K562 (cell line): ENCODE measurements around the gene IGF1R. TPM values are rescaled to one million over a fixed set of nuclear protein-coding genes. Genes with fewer than 3 reads are reported as not detected.

ENCODE experiments used
- ATAC-seq: fragments of 200-7000 bp; cut with Tn5 transposase; 3 replicates; pipeline ENCODE4 v1.9.1; 2020; ENCODE audit warnings: moderate library complexity
- BruUV-seq: library from RNA; stranded (reverse); fragments of 400-500 nt; replicated peaks from 2 replicates; lab custom pipeline; 2021; lab: Mats Ljungman, UMichigan
- CTCF ChIA-PET: fragments of 300-600 bp; formaldehyde crosslinking; extraction: SDS; loops from one replicate; lab custom pipeline; 2021; ENCODE audit warnings: low intra/inter-chr PET ratio; lab: Yijun Ruan, JAX
- POLR2A ChIA-PET: fragments of 300-600, 350-650 bp; sonication (Branson Sonifier 250); formaldehyde crosslinking; extraction: SDS; loops from one replicate; lab custom pipeline; 2021; ENCODE audit warnings: antibody characterized with exemption, inconsistent platforms; lab: Yijun Ruan, JAX
- DNase-seq, 4 experiments: peaks; one replicate each; pipeline versions ENCODE4 v3.0.0 to v3.0.0-alpha.2; 2011 to 2018; ENCODE audit warnings: low spot score in 3 of 4, mixed read lengths in 3 of 4; ENCODE audit errors: extremely low read depth in 1 of 4
- FAIRE-seq: peaks from 2 replicates; lab custom pipeline; 2011; peaks lifted over from hg19 to GRCh38; lab: Jason Lieb, UNC
- H2AFZ ChIP-seq: 2 replicates; pipeline ENCODE4 v1.6.0; 2011; ENCODE audit warnings: low read depth, low read length, control low read depth, inconsistent platforms
- H3K27ac ChIP-seq: fragments of 200-600 bp; 3 replicates; pipeline ENCODE4 v1.8.0; 2011; ENCODE audit warnings: low read depth, mild to moderate bottlenecking, control low read depth, inconsistent platforms, low read length, moderate library complexity, mixed read lengths; ENCODE audit errors: extremely low read depth
- H3K27me3 ChIP-seq, 2 experiments: fragments of 300-600 bp in 1 of 2; 2 replicates in 1 of 2; 3 replicates in 1 of 2; pipeline versions ENCODE4 v1.6.0 to v1.8.0; 2011; ENCODE audit warnings: inconsistent platforms in 2 of 2, low read length in 2 of 2, mild to moderate bottlenecking in 1 of 2, mixed read lengths in 1 of 2, moderate library complexity in 1 of 2; ENCODE audit not compliant: control insufficient read depth in 2 of 2, insufficient read depth in 2 of 2
- H3K36me3 ChIP-seq: fragments of 300-600 bp; 3 replicates; pipeline ENCODE4 v1.8.0; 2011; ENCODE audit warnings: mild to moderate bottlenecking, low read length, inconsistent platforms; ENCODE audit not compliant: control insufficient read depth, insufficient read depth
- H3K4me1 ChIP-seq, 2 experiments: fragments of 200-600 bp in 1 of 2; replicated peaks in 1 of 2; 2 replicates in 1 of 2; 3 replicates in 1 of 2; pipeline versions ENCODE4 v1.5.1 to v1.8.0; 2011; ENCODE audit warnings: inconsistent platforms in 2 of 2, low read length in 2 of 2, mild to moderate bottlenecking in 1 of 2, mixed read lengths in 1 of 2, moderate library complexity in 1 of 2; ENCODE audit not compliant: control insufficient read depth in 2 of 2, insufficient read depth in 2 of 2
- H3K4me2 ChIP-seq: 2 replicates; pipeline ENCODE4 v1.6.1; 2011; ENCODE audit warnings: low read length, control low read depth, inconsistent platforms, mixed read lengths; ENCODE audit not compliant: insufficient read depth
- H3K4me3 ChIP-seq: fragments of 200-600 bp; sonication (generic), shearing (Covaris generic); 2 replicates; pipeline ENCODE4 v1.5.1; 2016; ENCODE audit warnings: control low read depth, inconsistent platforms
- H3K79me2 ChIP-seq: fragments of 200-600 bp; 3 replicates; pipeline ENCODE4 v1.8.0; 2011; ENCODE audit warnings: low read length, inconsistent platforms; ENCODE audit not compliant: control insufficient read depth, insufficient read depth
- H3K9ac ChIP-seq, 2 experiments: 2 replicates each; pipeline versions ENCODE4 v1.6.0 to v1.6.1; 2011; ENCODE audit warnings: low read depth in 2 of 2, low read length in 2 of 2, control low read depth in 1 of 2, inconsistent platforms in 1 of 2, mild to moderate bottlenecking in 1 of 2, mixed read lengths in 1 of 2; ENCODE audit not compliant: insufficient read depth in 1 of 2
- H3K9me1 ChIP-seq: one replicate; pipeline ENCODE4 v1.6.0; 2011; ENCODE audit warnings: inconsistent platforms, mild to moderate bottlenecking, low read length, moderate library complexity; ENCODE audit not compliant: control insufficient read depth, insufficient read depth
- H3K9me3 ChIP-seq: replicated peaks from 2 replicates; pipeline ENCODE4 v1.5.1; 2011; ENCODE audit warnings: low read depth, low read length, inconsistent platforms; ENCODE audit not compliant: control insufficient read depth, insufficient read depth
- H4K20me1 ChIP-seq: replicated peaks from 2 replicates; pipeline ENCODE4 v1.6.1; 2011; ENCODE audit warnings: low read length, inconsistent platforms, mixed read lengths; ENCODE audit not compliant: control insufficient read depth, insufficient read depth
- BRF1 ChIP-seq: IDR thresholded peaks from 3 replicates; pipeline ENCODE4 v1.6.1; 2011; ENCODE audit warnings: borderline replicate concordance, mild to moderate bottlenecking; ENCODE audit not compliant: insufficient read length; ENCODE audit errors: extremely low read depth
- CREB1 ChIP-seq, 2 experiments: sonication (generic) in 1 of 2; formaldehyde crosslinking in 1 of 2; IDR thresholded peaks; 2 replicates each; pipeline versions ENCODE4 v1.6.1 to v1.8.0; 2012 to 2022; ENCODE audit warnings: inconsistent platforms in 1 of 2, mild to moderate bottlenecking in 1 of 2, missing genetic modification reagents in 1 of 2, moderate library complexity in 1 of 2
- GMEB1 ChIP-seq: fragments of 250-450 bp; sonication (Bioruptor Pico); IDR thresholded peaks from 2 replicates; pipeline ENCODE4 v1.4.0; 2020; ENCODE audit warnings: mild to moderate bottlenecking
- ILK ChIP-seq: fragments of 450-650 bp; IDR thresholded peaks from 2 replicates; pipeline ENCODE4 v1.6.1; 2016; ENCODE audit warnings: missing genetic modification characterization, low read depth, mild to moderate bottlenecking, missing compliant biosample characterization, moderate library complexity, borderline replicate concordance
- NFRKB ChIP-seq: fragments of 450-650 bp; IDR thresholded peaks from 2 replicates; pipeline ENCODE4 v1.6.1; 2016; ENCODE audit warnings: low read depth
- NR2F6 ChIP-seq: fragments of 450-650 bp; formaldehyde crosslinking; IDR thresholded peaks from 2 replicates; pipeline ENCODE4 v1.4.0; 2020; ENCODE audit warnings: mild to moderate bottlenecking
- NR3C1 ChIP-seq: sonication (generic); formaldehyde crosslinking; IDR thresholded peaks from 2 replicates; pipeline ENCODE4 v1.8.1; 2022; ENCODE audit warnings: missing genetic modification reagents
- PYGO2 ChIP-seq: fragments of 450-650 bp; IDR thresholded peaks from 2 replicates; pipeline ENCODE4 v1.6.1; 2016; ENCODE audit warnings: mild to moderate bottlenecking, missing genetic modification characterization, moderate library complexity, missing compliant biosample characterization
- ZFPM2 ChIP-seq: fragments of 250-450 bp; sonication (Bioruptor Pico); IDR thresholded peaks from 2 replicates; pipeline ENCODE4 v1.5.1; 2022; ENCODE audit warnings: mild to moderate bottlenecking
- WGBS: fragments of 100-300 bp; shearing (Covaris generic); methylation state at CpG from one replicate; pipeline ENCODE4 v1.1.6; 2016; ENCODE audit warnings: low coverage, mixed read lengths; ENCODE audit not compliant: insufficient coverage; ENCODE audit errors: missing lambda C conversion rate; 5-methylcytosine and 5-hydroxymethylcytosine counted together
- in situ Hi-C: fragments of 300-500 bp; cut with MboI; formaldehyde crosslinking; loops from 4 replicates; pipeline ENCODE4 v1.15.0; 2018; ENCODE audit warnings: inconsistent platforms, mixed read lengths
- intact Hi-C: fragments of 100-400 bp; cut with micrococcal nuclease; formaldehyde crosslinking; loops from 2 replicates; pipeline ENCODE4 v1.14.2; 2022
- polyA plus RNA-seq, 8 experiments: library from polyadenylated mRNA; depleted of rRNA in 4 of 8; stranded (reverse) in 5 of 8; unstranded in 3 of 8; fragments of >200 nt; fragmentation: Nextera tagmentation in 2 of 8; fragmentation: Illumina TruSeq in 1 of 8; extraction: Ambion mirVana in 2 of 8; extraction: Trizol in 1 of 8; gene quantifications; 2 replicates each; pipeline versions ENCODE4 v1.2.1 to v1.2.3, GENCODE V29; 2011 to 2014; ENCODE audit warnings: inconsistent platforms in 1 of 8, missing spikeins in 1 of 8
- total RNA-seq, 7 experiments: library from RNA; depleted of rRNA in 6 of 7; stranded (reverse); fragments of >200 nt in 6 of 7; fragmentation: Illumina TruSeq in 2 of 7; extraction: Trizol in 2 of 7; gene quantifications; 2 replicates each; pipeline versions ENCODE4 v1.2.1 to v1.2.3, GENCODE V29; 2011 to 2021; ENCODE audit warnings: low replicate concordance in 1 of 7
- TF ChIP-seq, protein P1 (sequence below): sonication (generic); formaldehyde crosslinking; IDR thresholded peaks from 2 replicates; pipeline ENCODE4 v1.9.0; 2022; ENCODE audit warnings: mild to moderate bottlenecking, missing genetic modification reagents
- TF ChIP-seq, protein P2 (sequence below), 2 experiments: fragments of 450-650 bp in 1 of 2; sonication (generic) in 1 of 2; formaldehyde crosslinking in 1 of 2; IDR thresholded peaks in 1 of 2; conservative IDR thresholded peaks in 1 of 2; 2 replicates each; pipeline versions ENCODE4 v1.6.1 to v1.8.1; 2016 to 2023; ENCODE audit warnings: mild to moderate bottlenecking in 2 of 2, moderate library complexity in 2 of 2, inconsistent platforms in 1 of 2, missing genetic modification reagents in 1 of 2
- TF ChIP-seq, protein P3 (sequence below): fragments of 150-350 bp; IDR thresholded peaks from 2 replicates; pipeline ENCODE4 v1.6.1; 2014; ENCODE audit warnings: low read depth, mild to moderate bottlenecking, low read length, borderline replicate concordance
- TF ChIP-seq, protein P4 (sequence below): sonication (generic); formaldehyde crosslinking; IDR thresholded peaks from 2 replicates; pipeline ENCODE4 v1.8.1; 2022; ENCODE audit warnings: missing genetic modification reagents

Gene IGF1R
- total and polyA plus RNA-seq, 9 of the 15 experiments (the other 6 are each of a cell fraction or from before 2014, with no cell fraction given), result 0.35 to 8.0 (median 1.6) TPM

- no peak for DNase-seq
- no peak for FAIRE-seq
- no TSS peak for BruUV-seq
Measured at GRCh38 chr15:98935736-98936135, 287.4 kb downstream of the IGF1R start.

More at GRCh38 chr15:98935736-98936135, 287.4 kb downstream of the IGF1R start:
- no peak overlapping the region for H3K4me3 ChIP-seq
- H3K79me2 ChIP-seq, result no peaks in the 10 kb centered on the region
- no peaks in the 10 kb centered on the region for H4K20me1 ChIP-seq
- intact Hi-C loops (no loop called here), in situ Hi-C loops (no loop called here)
- H2AFZ ChIP-seq, result no peak overlapping the region
- CTCF ChIA-PET, result no interaction called here
- POLR2A ChIA-PET, result interaction anchor here (0.5 kb wide), 1 partner anchor 360 kb away, joined by 3 read pairs; no protein-coding TSS in a partner anchor
- TF ChIP-seq NR2F6 (CRISPR knock-in tag), result no peak
- no peak for TF ChIP-seq ILK (tag)
- TF ChIP-seq CREB1 (IDR thresholded peaks at IDR 0.05), result no peak
- no peak for TF ChIP-seq CREB1 (CRISPR knock-in tag; IDR thresholded peaks at IDR 0.05)
- no peak for TF ChIP-seq ZFPM2
- TF ChIP-seq PYGO2 (tag), result no peak
- TF ChIP-seq, protein P1, sequence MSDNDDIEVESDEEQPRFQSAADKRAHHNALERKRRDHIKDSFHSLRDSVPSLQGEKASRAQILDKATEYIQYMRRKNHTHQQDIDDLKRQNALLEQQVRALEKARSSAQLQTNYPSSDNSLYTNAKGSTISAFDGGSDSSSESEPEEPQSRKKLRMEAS, result no peak
- TF ChIP-seq, protein P2, sequence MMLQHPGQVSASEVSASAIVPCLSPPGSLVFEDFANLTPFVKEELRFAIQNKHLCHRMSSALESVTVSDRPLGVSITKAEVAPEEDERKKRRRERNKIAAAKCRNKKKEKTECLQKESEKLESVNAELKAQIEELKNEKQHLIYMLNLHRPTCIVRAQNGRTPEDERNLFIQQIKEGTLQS (IDR thresholded peaks at IDR 0.05), result no peak
- TF ChIP-seq, protein P2 (CRISPR knock-in tag; conservative IDR thresholded peaks at IDR 0.05), result no peak
- TF ChIP-seq, protein P3, sequence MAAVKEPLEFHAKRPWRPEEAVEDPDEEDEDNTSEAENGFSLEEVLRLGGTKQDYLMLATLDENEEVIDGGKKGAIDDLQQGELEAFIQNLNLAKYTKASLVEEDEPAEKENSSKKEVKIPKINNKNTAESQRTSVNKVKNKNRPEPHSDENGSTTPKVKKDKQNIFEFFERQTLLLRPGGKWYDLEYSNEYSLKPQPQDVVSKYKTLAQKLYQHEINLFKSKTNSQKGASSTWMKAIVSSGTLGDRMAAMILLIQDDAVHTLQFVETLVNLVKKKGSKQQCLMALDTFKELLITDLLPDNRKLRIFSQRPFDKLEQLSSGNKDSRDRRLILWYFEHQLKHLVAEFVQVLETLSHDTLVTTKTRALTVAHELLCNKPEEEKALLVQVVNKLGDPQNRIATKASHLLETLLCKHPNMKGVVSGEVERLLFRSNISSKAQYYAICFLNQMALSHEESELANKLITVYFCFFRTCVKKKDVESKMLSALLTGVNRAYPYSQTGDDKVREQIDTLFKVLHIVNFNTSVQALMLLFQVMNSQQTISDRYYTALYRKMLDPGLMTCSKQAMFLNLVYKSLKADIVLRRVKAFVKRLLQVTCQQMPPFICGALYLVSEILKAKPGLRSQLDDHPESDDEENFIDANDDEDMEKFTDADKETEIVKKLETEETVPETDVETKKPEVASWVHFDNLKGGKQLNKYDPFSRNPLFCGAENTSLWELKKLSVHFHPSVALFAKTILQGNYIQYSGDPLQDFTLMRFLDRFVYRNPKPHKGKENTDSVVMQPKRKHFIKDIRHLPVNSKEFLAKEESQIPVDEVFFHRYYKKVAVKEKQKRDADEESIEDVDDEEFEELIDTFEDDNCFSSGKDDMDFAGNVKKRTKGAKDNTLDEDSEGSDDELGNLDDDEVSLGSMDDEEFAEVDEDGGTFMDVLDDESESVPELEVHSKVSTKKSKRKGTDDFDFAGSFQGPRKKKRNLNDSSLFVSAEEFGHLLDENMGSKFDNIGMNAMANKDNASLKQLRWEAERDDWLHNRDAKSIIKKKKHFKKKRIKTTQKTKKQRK, result no peak
- TF ChIP-seq NR3C1 (CRISPR knock-in tag), result no peak
- TF ChIP-seq, protein P4, sequence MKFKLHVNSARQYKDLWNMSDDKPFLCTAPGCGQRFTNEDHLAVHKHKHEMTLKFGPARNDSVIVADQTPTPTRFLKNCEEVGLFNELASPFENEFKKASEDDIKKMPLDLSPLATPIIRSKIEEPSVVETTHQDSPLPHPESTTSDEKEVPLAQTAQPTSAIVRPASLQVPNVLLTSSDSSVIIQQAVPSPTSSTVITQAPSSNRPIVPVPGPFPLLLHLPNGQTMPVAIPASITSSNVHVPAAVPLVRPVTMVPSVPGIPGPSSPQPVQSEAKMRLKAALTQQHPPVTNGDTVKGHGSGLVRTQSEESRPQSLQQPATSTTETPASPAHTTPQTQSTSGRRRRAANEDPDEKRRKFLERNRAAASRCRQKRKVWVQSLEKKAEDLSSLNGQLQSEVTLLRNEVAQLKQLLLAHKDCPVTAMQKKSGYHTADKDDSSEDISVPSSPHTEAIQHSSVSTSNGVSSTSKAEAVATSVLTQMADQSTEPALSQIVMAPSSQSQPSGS (CRISPR knock-in tag), result no peak
- no peak for TF ChIP-seq NFRKB
- TF ChIP-seq GMEB1 (CRISPR knock-in tag), result no peak
- no peak for TF ChIP-seq BRF1
- WGBS, result 10% methylated on average over 12 of the region's 12 CpGs
- peaks cover 2% of the 10 kb centered on the region; the same call in 1 of the 2 replicates for H3K9me3 ChIP-seq
- H3K4me2 ChIP-seq, result no peak overlapping the region
- no peak for ATAC-seq
- H3K36me3 ChIP-seq, result no peaks in the 10 kb centered on the region
- no peak overlapping the region for H3K27ac ChIP-seq
- H3K27me3 ChIP-seq, result peaks cover 12 to 40% of the 10 kb centered on the region in 2 experiments; a peak in 3 of 5 replicates
- no peak overlapping the region for H3K9ac ChIP-seq
- no peaks in the 10 kb centered on the region for H3K9me1 ChIP-seq
- H3K4me1 ChIP-seq, result no peaks in the 10 kb centered on the region
